ENCODE results near the gene MYO1B.
A peak's percentile ranks its signal among the peaks of the same experiment; 100 is the strongest.

The MYO1B gene

GRCh38 chr2:191225690-191226089 lies 19.5 kb upstream of the MYO1B start:
- no peak for DNase-seq (ENCODE audit: low spot score)
- no peak for TF ChIP-seq CTCF (IDR thresholded peaks at IDR 0.05; ENCODE audit: extremely low read depth, missing control alignments)

- DNase-seq (ENCODE audit: low spot score) = no peak
- no peak for TF ChIP-seq CTCF (IDR thresholded peaks at IDR 0.05; ENCODE audit: extremely low read depth, missing control alignments)
Observed at GRCh38 chr2:191226196-191226595, 19.0 kb upstream of the MYO1B start.

- no peak for DNase-seq (ENCODE audit: low spot score)
- no peak for TF ChIP-seq CTCF (IDR thresholded peaks at IDR 0.05; ENCODE audit: extremely low read depth, missing control alignments)
Observed at GRCh38 chr2:191228333-191228732, 16.9 kb upstream of the MYO1B start.

GRCh38 chr2:191228861-191229260 lies 16.3 kb upstream of the MYO1B start:
- no peak for DNase-seq (ENCODE audit: low spot score)
- TF ChIP-seq CTCF (IDR thresholded peaks at IDR 0.05; ENCODE audit: extremely low read depth, missing control alignments) = no peak

GRCh38 chr2:191230174-191230573 lies 15.0 kb upstream of the MYO1B start:
- no peak for DNase-seq (ENCODE audit: low spot score)
- TF ChIP-seq CTCF (IDR thresholded peaks at IDR 0.05; ENCODE audit: extremely low read depth, missing control alignments) = no peak

- no peak for DNase-seq (ENCODE audit: low spot score)
- peak; percentile 22 for TF ChIP-seq CTCF (IDR thresholded peaks at IDR 0.05; ENCODE audit: extremely low read depth, missing control alignments)
Observed at GRCh38 chr2:191231995-191232394, 13.2 kb upstream of the MYO1B start.

GRCh38 chr2:191233533-191233932 lies 11.7 kb upstream of the MYO1B start:
- no peak for TF ChIP-seq CTCF (IDR thresholded peaks at IDR 0.05; ENCODE audit: extremely low read depth, missing control alignments)
- no peak for DNase-seq (ENCODE audit: low spot score)
